A673 (cell line): Measurements from ENCODE around the gene TFB1M. TPM values are rescaled to one million over a fixed set of nuclear protein-coding genes. Genes with fewer than 3 reads are reported as not detected.

Experiments
- BruUV-seq: library from RNA; stranded (reverse); fragments of 400-500 nt; replicated peaks from 2 replicates; lab custom pipeline; 2021; lab: Mats Ljungman, UMichigan
- CTCF ChIA-PET: fragments of 300-600 bp; sonication (Branson Sonifier 250); formaldehyde crosslinking; loops from one replicate; lab custom pipeline; 2022; ENCODE audit warnings: antibody characterized with exemption; lab: Charles Lee
- POLR2A ChIA-PET: fragments of 300-600 bp; sonication (Branson Sonifier 250); formaldehyde crosslinking; loops from one replicate; lab custom pipeline; 2022; ENCODE audit warnings: antibody characterized with exemption; ENCODE audit not compliant: low non-redundant PET; lab: Charles Lee
- DNase-seq: peaks from one replicate; pipeline ENCODE4 v3.0.0-alpha.2; 2015; ENCODE audit warnings: low spot score
- H3K27ac ChIP-seq: fragments of 200-600 bp; sonication (generic); 2 replicates; pipeline ENCODE4 v1.5.1; 2016; ENCODE audit warnings: mixed run types, low read depth, mild to moderate bottlenecking, mixed read lengths, antibody characterized with exemption, low read length; ENCODE audit not compliant: poor library complexity, severe bottlenecking
- H3K27me3 ChIP-seq: fragments of 200-600 bp; sonication (generic); replicated peaks from 2 replicates; pipeline ENCODE4 v1.6.1; 2017; ENCODE audit warnings: mixed run types, low read depth, mild to moderate bottlenecking, mixed read lengths, antibody characterized with exemption, low read length; ENCODE audit not compliant: insufficient read depth, poor library complexity
- H3K36me3 ChIP-seq: fragments of 200-600 bp; sonication (generic); 2 replicates; pipeline ENCODE4 v1.6.1; 2016; ENCODE audit warnings: mixed run types, mild to moderate bottlenecking, mixed read lengths, antibody characterized with exemption, low read length; ENCODE audit not compliant: insufficient read depth, poor library complexity, severe bottlenecking
- H3K4me1 ChIP-seq: fragments of 200-600 bp; sonication (generic); 2 replicates; pipeline ENCODE4 v1.6.1; 2017; ENCODE audit warnings: mixed run types, mild to moderate bottlenecking, mixed read lengths, antibody characterized with exemption, low read length; ENCODE audit not compliant: insufficient read depth, poor library complexity, severe bottlenecking
- H3K4me3 ChIP-seq: fragments of 200-600 bp; sonication (generic); 2 replicates; pipeline ENCODE4 v1.5.1; 2016; ENCODE audit warnings: low read depth, mixed run types, mild to moderate bottlenecking, mixed read lengths, low read length; ENCODE audit not compliant: poor library complexity, severe bottlenecking
- H3K9me3 ChIP-seq: fragments of 200-600 bp; sonication (generic); 2 replicates; pipeline ENCODE4 v1.6.1; 2016; ENCODE audit warnings: mixed run types, low read depth, mild to moderate bottlenecking, mixed read lengths, antibody characterized with exemption, low read length; ENCODE audit not compliant: poor library complexity, severe bottlenecking
- CTCF ChIP-seq: fragments of 300-800, 200-600 bp; sonication (generic); conservative IDR thresholded peaks from 2 replicates; pipeline ENCODE4 v1.5.1; 2017; ENCODE audit warnings: low read depth, mild to moderate bottlenecking, antibody characterized with exemption, low read length, moderate library complexity, mixed read lengths
- EZH2 ChIP-seq: fragments of 200-600 bp; sonication (generic); IDR thresholded peaks from 2 replicates; pipeline ENCODE4 v1.6.1; 2017; ENCODE audit warnings: borderline replicate concordance, low read depth, mild to moderate bottlenecking, mixed read lengths, antibody characterized with exemption, low read length; ENCODE audit not compliant: poor library complexity, severe bottlenecking
- intact Hi-C: fragments of 100-400 bp; cut with micrococcal nuclease; formaldehyde crosslinking; loops from one replicate; pipeline ENCODE4 v1.10.0; 2022; ENCODE audit not compliant: unreplicated experiment
- total RNA-seq: library from RNA; stranded (reverse); gene quantifications from 2 replicates; pipeline ENCODE4 v1.2.3, GENCODE V29; 2021

TFB1M gene
- total RNA-seq, 1 experiment from 2014 or later: 40.3 TPM

DNA sequence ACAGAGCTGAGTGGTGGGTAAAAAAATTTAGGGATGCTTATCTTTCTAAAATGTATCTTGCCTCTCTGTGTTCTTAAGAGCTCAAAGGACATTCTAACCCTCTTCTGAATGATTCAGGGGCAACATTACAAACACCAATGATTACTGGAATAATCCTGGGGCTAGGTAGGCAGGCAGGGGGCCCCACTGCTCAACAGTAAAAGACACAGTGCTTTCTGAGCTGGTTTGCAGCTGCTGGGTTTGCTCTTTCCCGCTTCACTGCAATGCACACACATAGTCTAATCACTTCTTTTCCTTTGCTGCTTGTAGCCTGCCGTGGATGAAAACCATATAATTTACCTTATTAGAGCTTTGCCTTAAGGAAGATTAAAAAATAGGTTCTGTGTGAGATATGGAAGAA lies 26.5 kb downstream of the TFB1M start:
- ChIA-PET POLR2A (no interaction called here), CTCF (no interaction called here)
- no peak for DNase-seq
- intact Hi-C loops: no loop called here
- Histone ChIP-seq H3K36me3 (peaks cover 43% of the 10 kb centered on the region), H3K27ac (no peak overlapping the region), H3K4me3 (no peak overlapping the region), H3K4me1 (peaks cover 13% of the 10 kb centered on the region), H3K27me3 (no peaks in the 10 kb centered on the region), H3K9me3 (no peaks in the 10 kb centered on the region)
- TF ChIP-seq CTCF (no peak), EZH2 (no peak)
- BruUV-seq: no TSS peak

DNA sequence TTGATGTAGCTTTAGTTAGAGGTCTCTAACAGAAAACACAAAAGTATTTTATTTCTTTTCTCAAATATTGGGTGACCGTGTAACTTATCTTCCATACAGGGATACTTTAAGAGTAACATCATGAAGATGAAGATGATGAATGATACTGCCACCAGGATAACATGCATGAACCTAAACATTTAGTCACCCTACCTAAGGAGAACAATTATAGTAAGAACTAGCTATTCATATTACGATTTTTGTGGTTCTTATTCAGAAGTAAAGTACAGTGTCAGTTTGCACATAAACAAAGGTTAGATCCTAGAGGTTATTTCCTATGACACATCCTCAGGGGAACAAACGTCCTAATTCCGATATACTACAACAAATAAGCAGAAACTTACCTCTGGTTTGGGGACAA lies 29.5 kb downstream of the TFB1M start:
- DNase-seq: no peak
- H3K4me1 ChIP-seq: no peaks in the 10 kb centered on the region
- CTCF ChIA-PET: no interaction called here
- intact Hi-C loops: no loop called here
- H3K27me3 ChIP-seq: no peaks in the 10 kb centered on the region
- POLR2A ChIA-PET: no interaction called here
- BruUV-seq: no TSS peak
- H3K4me3 ChIP-seq: no peak overlapping the region
- TF ChIP-seq CTCF (no peak), EZH2 (no peak)
- no peaks in the 10 kb centered on the region for H3K9me3 ChIP-seq
- H3K27ac ChIP-seq: no peak overlapping the region
- H3K36me3 ChIP-seq: peaks cover 46% of the 10 kb centered on the region

GRCh38 chr6:155278319-155279049 lies 35.8 kb downstream of the TFB1M start:
- ChIA-PET POLR2A (interaction anchor here (0.7 kb wide), 1 partner anchor 953 kb away, joined by 6 read pairs; no protein-coding TSS in a partner anchor), CTCF (no interaction called here)
- intact Hi-C loops: no loop called here
- Histone ChIP-seq H3K36me3 (peaks cover 10% of the 10 kb centered on the region), H3K4me1 (peaks cover 19% of the 10 kb centered on the region), H3K27me3 (no peaks in the 10 kb centered on the region), H3K27ac (no peak overlapping the region), H3K9me3 (no peaks in the 10 kb centered on the region), H3K4me3 (no peak overlapping the region)
- no peak for TF ChIP-seq CTCF
- TF ChIP-seq EZH2: no peak
- no TSS peak for BruUV-seq
- no peak for DNase-seq
